Activated CD4-positive, alpha-beta T cell treated with anti-CD3 and anti-CD28 coated beads for 36 hours (primary cell): Measurements from ENCODE around the gene APPBP2. TPM values are rescaled to one million over a fixed set of nuclear protein-coding genes. Genes with fewer than 3 reads are reported as not detected.
A peak's percentile ranks its signal among the peaks of the same experiment; 100 is the strongest.

Source experiments
- ATAC-seq: fragments of 200-7000 bp; cut with Tn5 transposase; one replicate; pipeline ENCODE4 v1.10.0; 2021; ENCODE audit warnings: mild to moderate bottlenecking, moderate library complexity
- CTCF ChIA-PET: fragments of 350-600 bp; sonication (Branson Sonifier 250); formaldehyde crosslinking; loops from one replicate; lab custom pipeline; 2021; ENCODE audit warnings: antibody characterized with exemption; lab: Charles Lee
- POLR2A ChIA-PET: fragments of 350-600 bp; sonication (Branson Sonifier 250); formaldehyde crosslinking; loops from one replicate; lab custom pipeline; 2021; ENCODE audit warnings: antibody characterized with exemption, inconsistent platforms; lab: Charles Lee
- DNase-seq: peaks from one replicate; pipeline ENCODE4 v3.0.0-alpha.2; 2020
- H3K27ac Mint-ChIP-seq: one replicate; pipeline ENCODE4 v1.8.0; 2021; ENCODE audit warnings: mixed read lengths
- H3K27me3 Mint-ChIP-seq: one replicate; pipeline ENCODE4 v1.8.0; 2021; ENCODE audit warnings: mixed read lengths
- H3K36me3 Mint-ChIP-seq: one replicate; pipeline ENCODE4 v1.8.0; 2021; ENCODE audit warnings: low read depth, mixed read lengths
- H3K4me1 Mint-ChIP-seq: one replicate; pipeline ENCODE4 v1.8.0; 2021; ENCODE audit warnings: mixed read lengths
- H3K4me3 Mint-ChIP-seq: one replicate; pipeline ENCODE4 v1.8.0; 2021; ENCODE audit warnings: mild to moderate bottlenecking, moderate library complexity, mixed read lengths
- H3K9me3 Mint-ChIP-seq: one replicate; pipeline ENCODE4 v1.8.0; 2021; ENCODE audit warnings: low read depth, mixed read lengths
- intact Hi-C, 2 experiments: fragments of 100-400 bp; cut with DNase I in 1 of 2; cut with micrococcal nuclease in 1 of 2; formaldehyde crosslinking; loops; one replicate each; pipeline versions ENCODE4 v1.14.2 to v1.15.1; 2022 to 2024; cut with DNase I, micrococcal nuclease
- total RNA-seq, 2 experiments: library from RNA; stranded (reverse); gene quantifications; one replicate each; pipeline ENCODE4 v1.2.3, GENCODE V29; 2021

Gene APPBP2
- total RNA-seq = 10 to 100 TPM; 21.4 to 28.8 TPM

DNA sequence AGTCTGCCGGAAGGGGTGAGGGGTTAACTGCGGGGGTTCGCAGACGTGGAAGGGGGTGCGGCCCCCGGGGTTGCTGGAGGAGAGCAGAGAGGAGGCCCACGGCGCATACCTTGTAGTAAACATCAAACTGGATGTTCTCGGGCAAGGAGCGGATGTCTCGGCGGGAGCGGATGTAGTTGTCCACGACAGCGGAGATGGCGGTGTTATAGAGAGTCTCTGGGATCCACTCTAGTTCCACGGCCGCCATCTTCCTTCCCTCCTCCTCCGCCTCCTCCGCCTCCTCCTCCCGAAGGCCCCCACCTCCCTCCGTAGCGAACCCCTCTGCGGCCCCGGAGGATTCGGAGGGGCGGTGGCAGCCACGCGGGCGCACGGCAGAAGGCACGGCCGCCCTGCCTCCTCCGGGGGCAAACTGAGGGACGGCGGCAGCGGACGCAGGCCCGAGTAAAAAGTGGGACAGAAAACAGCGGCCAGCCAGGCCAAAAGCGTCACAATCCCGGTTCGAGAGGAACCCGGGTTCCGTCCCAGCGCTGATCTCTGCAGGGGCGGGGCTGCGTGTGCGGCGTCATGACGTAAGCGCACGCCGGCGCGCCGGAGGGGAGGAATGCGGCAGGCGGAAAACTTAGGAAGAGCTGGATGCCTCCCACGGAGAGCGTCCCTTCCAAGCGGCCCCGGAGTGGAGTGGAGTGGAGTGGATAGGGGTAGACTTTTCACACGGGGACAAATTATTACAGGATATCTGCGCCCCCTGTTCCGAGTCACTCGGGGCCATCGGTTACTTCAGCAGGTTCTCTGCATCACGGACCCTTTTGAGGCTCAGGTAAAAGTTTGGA is at the start of gene APPBP2:
TSS of gene APPBP2 (minus strand) at position 558 of the 830 bp plus-strand sequence. CDS start at position 247, 311 bp downstream.
- Mint-ChIP-seq H3K36me3 (peaks cover 3% of the 10 kb centered on the region), H3K4me3 (peak within 1 kb of the TSS; percentile 96), H3K9me3 (no peaks in the 10 kb centered on the region), H3K27me3 (no peaks in the 10 kb centered on the region), H3K27ac (peak within 1 kb of the TSS; percentile 97), H3K4me1 (peaks cover 30% of the 10 kb centered on the region)
- ATAC-seq (peak; percentile 82), DNase-seq (peak; percentile 80)
- intact Hi-C loops = loop anchor here (1.0 to 10.0 kb wide), 7 partner anchors 43 to 1539 kb away; partner anchors contain the start of genes BCAS3 (in 1 of the 2), MED13 (in 1 of the 2), PPM1D (in 1 of the 2) and USP32 (in 1 of the 2)
- ChIA-PET POLR2A (interaction anchor here (0.6 to 1.7 kb wide), 3 partner anchors 44 to 955 kb away, joined by 3 to 6 read pairs (median 3); partner anchors contain the start of gene PPM1D), CTCF (interaction anchor here (0.6 to 1.0 kb wide), 2 partner anchors 78 to 155 kb away, joined by 4 read pairs; no protein-coding TSS in a partner anchor)

GRCh38 chr17:60573236-60574051 is 47.4 kb upstream of the APPBP2 start:
- POLR2A ChIA-PET = no interaction called here
- no peak overlapping the region for H3K27ac Mint-ChIP-seq
- H3K36me3 Mint-ChIP-seq = no peaks in the 10 kb centered on the region
- no peaks in the 10 kb centered on the region for H3K9me3 Mint-ChIP-seq
- H3K4me3 Mint-ChIP-seq = no peak overlapping the region
- CTCF ChIA-PET = interaction anchor here (0.6 to 1.4 kb wide), 4 partner anchors 17 to 302 kb away, joined by 3 to 4 read pairs (median 3); no protein-coding TSS in a partner anchor
- H3K27me3 Mint-ChIP-seq = peaks cover 6% of the 10 kb centered on the region
- H3K4me1 Mint-ChIP-seq = peaks cover 9% of the 10 kb centered on the region
- intact Hi-C loops = no loop called here
- ATAC-seq (no peak), DNase-seq (no peak)

GRCh38 chr17:60565233-60565632 is 39.2 kb upstream of the APPBP2 start:
- H3K36me3 Mint-ChIP-seq = no peaks in the 10 kb centered on the region
- no peaks in the 10 kb centered on the region for H3K27me3 Mint-ChIP-seq
- CTCF ChIA-PET = interaction anchor here (1.0 kb wide), 1 partner anchor 19 kb away, joined by 4 read pairs; no protein-coding TSS in a partner anchor
- ATAC-seq (no peak), DNase-seq (no peak)
- H3K27ac Mint-ChIP-seq = no peak overlapping the region
- POLR2A ChIA-PET = no interaction called here
- H3K9me3 Mint-ChIP-seq = no peaks in the 10 kb centered on the region
- H3K4me1 Mint-ChIP-seq = no peaks in the 10 kb centered on the region
- no peak overlapping the region for H3K4me3 Mint-ChIP-seq
- intact Hi-C loops = no loop called here

DNA sequence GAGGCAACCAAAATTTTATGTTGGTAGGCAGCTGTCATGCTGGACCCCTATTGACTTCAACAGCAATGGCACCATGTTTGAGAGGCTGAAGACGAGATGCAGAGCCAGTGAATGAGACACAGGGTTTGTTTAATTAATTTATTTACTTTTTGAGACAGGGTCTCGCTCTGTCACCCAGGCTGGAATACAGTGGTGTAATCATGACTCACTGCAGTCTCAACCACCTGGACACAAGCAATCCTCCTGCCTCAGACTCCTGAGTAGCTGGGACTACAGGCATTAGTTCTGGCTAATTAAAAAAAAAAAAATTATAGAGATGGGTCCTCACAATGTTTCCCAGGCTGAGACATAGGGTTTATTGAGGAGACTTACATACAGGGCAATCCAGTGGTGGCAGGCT is 37.7 kb upstream of the APPBP2 start:
- no peaks in the 10 kb centered on the region for H3K4me1 Mint-ChIP-seq
- no peak for ATAC-seq
- intact Hi-C loops = no loop called here
- POLR2A ChIA-PET = no interaction called here
- no peaks in the 10 kb centered on the region for H3K9me3 Mint-ChIP-seq
- H3K27ac Mint-ChIP-seq = no peak overlapping the region
- DNase-seq = no peak
- H3K36me3 Mint-ChIP-seq = no peaks in the 10 kb centered on the region
- CTCF ChIA-PET = no interaction called here
- no peaks in the 10 kb centered on the region for H3K27me3 Mint-ChIP-seq
- H3K4me3 Mint-ChIP-seq = no peak overlapping the region

DNA sequence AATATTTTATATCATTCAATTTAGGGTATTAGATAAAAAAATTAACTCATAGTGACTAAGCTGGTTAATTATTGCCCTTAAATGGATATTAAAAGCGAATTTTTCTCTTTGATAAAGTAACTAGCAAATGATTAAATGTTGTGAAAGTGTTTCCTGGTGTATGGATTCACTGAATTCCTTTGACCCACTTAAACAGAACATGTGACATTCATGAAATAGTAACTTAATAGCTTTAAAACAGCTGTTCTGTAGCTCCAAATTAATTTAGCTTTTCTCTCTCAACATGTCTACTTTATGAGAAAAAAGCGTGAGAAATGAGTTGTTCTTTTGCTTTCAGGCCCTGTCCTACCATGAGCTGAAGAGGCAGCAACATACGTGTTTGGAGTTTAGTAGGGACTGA is 36.4 kb upstream of the APPBP2 start:
- POLR2A ChIA-PET = no interaction called here
- peaks cover 6% of the 10 kb centered on the region for H3K9me3 Mint-ChIP-seq
- no peaks in the 10 kb centered on the region for H3K27me3 Mint-ChIP-seq
- H3K36me3 Mint-ChIP-seq = no peaks in the 10 kb centered on the region
- CTCF ChIA-PET = interaction anchor here (1.3 kb wide), 1 partner anchor 128 kb away, joined by 4 read pairs; no protein-coding TSS in a partner anchor
- H3K27ac Mint-ChIP-seq = no peak overlapping the region
- DNase-seq = no peak
- H3K4me1 Mint-ChIP-seq = no peaks in the 10 kb centered on the region
- no peak for ATAC-seq
- no peak overlapping the region for H3K4me3 Mint-ChIP-seq
- intact Hi-C loops = no loop called here

- intact Hi-C loops = no loop called here
- ChIA-PET POLR2A (no interaction called here), CTCF (no interaction called here)
- Mint-ChIP-seq H3K36me3 (no peaks in the 10 kb centered on the region), H3K4me3 (no peak overlapping the region), H3K9me3 (peaks cover 6% of the 10 kb centered on the region), H3K4me1 (no peaks in the 10 kb centered on the region), H3K27me3 (no peaks in the 10 kb centered on the region), H3K27ac (no peak overlapping the region)
- ATAC-seq (no peak), DNase-seq (no peak)
Observed at GRCh38 chr17:60560860-60561257, 34.8 kb upstream of the APPBP2 start.

GRCh38 chr17:60559995-60560859 is 34.2 kb upstream of the APPBP2 start:
- Mint-ChIP-seq H3K4me3 (no peak overlapping the region), H3K27me3 (no peaks in the 10 kb centered on the region), H3K36me3 (no peaks in the 10 kb centered on the region), H3K9me3 (peaks cover 6% of the 10 kb centered on the region), H3K4me1 (no peaks in the 10 kb centered on the region), H3K27ac (no peak overlapping the region)
- ChIA-PET CTCF (no interaction called here), POLR2A (no interaction called here)
- DNase-seq = no peak
- no peak for ATAC-seq
- intact Hi-C loops = no loop called here

- Mint-ChIP-seq H3K27ac (no peak overlapping the region), H3K36me3 (no peaks in the 10 kb centered on the region), H3K27me3 (no peaks in the 10 kb centered on the region), H3K4me1 (no peaks in the 10 kb centered on the region), H3K9me3 (peaks cover 6% of the 10 kb centered on the region), H3K4me3 (no peak overlapping the region)
- ATAC-seq (no peak), DNase-seq (no peak)
- intact Hi-C loops = no loop called here
- CTCF ChIA-PET = no interaction called here
- POLR2A ChIA-PET = no interaction called here
Observed at GRCh38 chr17:60559659-60559994, 33.6 kb upstream of the APPBP2 start.

DNA sequence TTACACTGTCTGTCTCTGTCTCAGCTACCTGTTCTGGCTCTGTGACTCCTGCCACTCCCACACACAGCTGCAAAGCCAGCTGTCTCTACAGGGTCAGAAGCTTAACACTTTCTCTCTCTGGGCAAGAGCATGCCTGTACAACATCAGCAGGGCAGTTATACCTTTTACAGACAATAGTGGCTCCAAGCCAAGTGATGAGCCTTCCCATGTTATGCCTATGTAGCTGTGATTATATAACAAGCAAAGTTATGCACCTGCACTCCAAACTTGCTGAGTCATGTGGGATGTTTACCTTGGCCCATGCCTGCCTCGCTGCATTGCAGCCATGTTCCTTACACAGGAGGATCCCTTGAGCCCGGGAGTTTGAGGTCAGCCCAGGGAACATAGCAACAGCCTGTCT is 31.8 kb upstream of the APPBP2 start:
- Mint-ChIP-seq H3K36me3 (no peaks in the 10 kb centered on the region), H3K27me3 (no peaks in the 10 kb centered on the region), H3K4me1 (no peaks in the 10 kb centered on the region), H3K9me3 (peaks cover 9% of the 10 kb centered on the region), H3K4me3 (no peak overlapping the region), H3K27ac (no peak overlapping the region)
- ChIA-PET CTCF (interaction anchor here (2.8 kb wide), 1 partner anchor 12 kb away, joined by 13 read pairs; no protein-coding TSS in a partner anchor), POLR2A (no interaction called here)
- intact Hi-C loops = no loop called here
- DNase-seq (no peak), ATAC-seq (no peak)

- Mint-ChIP-seq H3K36me3 (no peaks in the 10 kb centered on the region), H3K4me3 (no peak overlapping the region), H3K27me3 (no peaks in the 10 kb centered on the region), H3K27ac (no peak overlapping the region), H3K4me1 (no peaks in the 10 kb centered on the region), H3K9me3 (peaks cover 9% of the 10 kb centered on the region)
- ChIA-PET CTCF (interaction anchor here (0.6 to 2.8 kb wide), 2 partner anchors 14 to 17 kb away, joined by 3 to 13 read pairs; no protein-coding TSS in a partner anchor), POLR2A (no interaction called here)
- ATAC-seq = no peak
- intact Hi-C loops = no loop called here
- no peak for DNase-seq
Observed at GRCh38 chr17:60555786-60556185, 29.7 kb upstream of the APPBP2 start.
